ENCODE measurements around the gene TCEA2.

GRCh38 chr20:64035066-64035932, 27.7 kb upstream of the TCEA2 start:
- TF ChIP-seq EZH2 (IDR thresholded peaks at IDR 0.05; ENCODE audit: borderline replicate concordance, low read length), result no peak
- no peak for TF ChIP-seq CTCF (conservative IDR thresholded peaks at IDR 0.05 in 1 of 2, IDR thresholded peaks at IDR 0.05 in 1 of 2; ENCODE audit: extremely low read depth in 1 of 2, insufficient read depth in 1 of 2, low read depth in 1 of 2, low read length in 2 of 2)
